Spleen (tissue), 7 donors: ENCODE data around the gene CFAP161.

Experiments
- CTCF ChIP-seq, 11 experiments: fragments of 200-600 bp in 7 of 11; fragments of 450-650 bp in 4 of 11; sonication (generic) in 4 of 11; IDR thresholded peaks in 8 of 11; conservative IDR thresholded peaks in 3 of 11; 1 replicate in 7 of 11; 2 replicates in 4 of 11; pipeline versions ENCODE4 v1.4.0 to v1.8.0; 2016 to 2021; ENCODE audit warnings: antibody characterized with exemption in 11 of 11, inconsistent platforms in 4 of 11, mild to moderate bottlenecking in 1 of 11
- POLR2A ChIP-seq, 3 donors: fragments of 450-650 bp; IDR thresholded peaks; one replicate each; pipeline ENCODE4 v1.5.1; 2017; ENCODE audit warnings: antibody characterized with exemption in 3 of 3, mild to moderate bottlenecking in 1 of 3
- donor health status: DM: no; HTN: no; CAD: no; lungs with moderate emphysema.
- donor health status: DM: no; HTN: no; CAD: no.
- donor health status: DM: no; HTN: no; CAD: no.

DNA sequence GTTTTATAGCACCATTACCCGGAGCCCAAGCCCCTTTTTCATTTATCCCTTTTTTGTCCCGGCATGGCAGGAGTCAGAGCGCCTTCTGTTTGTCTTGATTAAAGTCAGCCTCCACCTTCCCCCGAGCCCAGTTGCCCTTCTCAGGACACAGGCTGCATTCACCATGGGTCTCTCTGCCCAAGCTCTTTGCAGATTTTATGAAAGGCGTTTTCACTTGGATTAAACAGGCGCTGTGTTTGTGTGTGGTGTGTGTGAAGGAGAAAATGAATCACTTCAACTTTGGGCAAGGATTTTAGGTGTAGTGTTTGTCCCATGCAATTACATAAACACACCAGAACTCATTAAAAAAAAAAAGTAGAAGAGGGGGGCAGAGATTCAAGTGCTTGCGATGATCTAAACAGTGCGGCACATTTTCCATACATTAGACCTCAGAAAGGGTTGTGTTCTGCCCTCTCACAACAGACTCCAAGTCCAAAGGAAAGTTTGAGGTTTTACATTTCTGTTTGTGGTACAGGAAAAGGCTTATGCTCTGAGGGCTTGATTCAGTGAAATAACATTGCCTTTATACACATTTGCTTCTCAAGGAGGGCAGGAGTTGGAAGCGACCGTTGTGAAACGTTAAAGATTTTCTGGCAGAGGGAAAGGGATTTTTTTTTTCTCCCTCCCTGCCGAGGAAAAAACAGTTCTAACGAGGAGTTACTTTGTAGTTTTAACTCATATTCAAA, 48.1 kb downstream of the CFAP161 start:
- TF ChIP-seq POLR2A (IDR thresholded peaks at IDR 0.05) (no peak), CTCF (IDR thresholded peaks at IDR 0.05 in 8 of 11, conservative IDR thresholded peaks at IDR 0.05 in 3 of 11) (no peak)
